Bronchial epithelial cell (primary cell): Measurements from ENCODE around the gene STX11. TPM values are rescaled to one million over a fixed set of nuclear protein-coding genes. Genes with fewer than 3 reads are reported as not detected.

Source experiments
- DNase-seq: peaks from one replicate; pipeline ENCODE4 v3.0.0-alpha.2; 2010; ENCODE audit warnings: low read depth
- FAIRE-seq: peaks from 2 replicates; lab custom pipeline; 2011; peaks lifted over from hg19 to GRCh38; lab: Jason Lieb, UNC
- H3K27me3 ChIP-seq: 2 replicates; pipeline ENCODE4 v1.5.1; 2011; ENCODE audit warnings: low read length; ENCODE audit not compliant: control insufficient read depth, insufficient read depth
- H3K36me3 ChIP-seq: 2 replicates; pipeline ENCODE4 v1.5.1; 2011; ENCODE audit warnings: low read length; ENCODE audit not compliant: control insufficient read depth, insufficient read depth
- H3K4me3 ChIP-seq: 2 replicates; pipeline ENCODE4 v1.5.1; 2011; ENCODE audit warnings: mild to moderate bottlenecking, low read depth, low read length, control low read depth
- total RNA-seq: library from RNA; depleted of rRNA; stranded (reverse); fragments of >200 nt; gene quantifications from 2 replicates; pipeline ENCODE4 v1.2.1, GENCODE V29; 2014
- TF ChIP-seq, protein P1 (sequence below): IDR thresholded peaks from 2 replicates; pipeline ENCODE4 v1.5.1; 2011; ENCODE audit warnings: mild to moderate bottlenecking, moderate library complexity, low read length, control low read depth, inconsistent platforms; ENCODE audit not compliant: insufficient read depth, severe bottlenecking

The STX11 gene
- total RNA-seq, 1 donor from 2014 or later, result 0.26 TPM

DNA sequence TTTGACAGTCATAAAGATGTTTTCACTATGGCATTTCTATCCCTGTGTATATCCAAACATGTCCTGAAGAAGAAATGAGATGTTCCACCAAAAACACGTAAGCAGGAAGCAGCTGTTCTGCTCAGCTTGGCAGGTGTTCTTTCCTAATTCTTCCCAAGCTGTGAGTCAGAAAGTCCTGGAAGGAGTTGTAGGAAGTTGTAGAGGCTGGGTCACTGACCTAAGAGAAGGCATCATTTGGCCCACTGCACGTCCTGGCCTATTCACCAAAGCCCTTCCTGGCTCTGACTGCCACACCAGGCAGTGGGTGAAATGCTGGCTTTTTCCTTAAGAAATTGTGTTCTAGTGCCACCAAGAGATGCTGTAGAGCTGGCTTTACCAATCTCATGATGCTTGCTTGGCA lies 40.3 kb downstream of the STX11 start:
- TF ChIP-seq, protein P1, sequence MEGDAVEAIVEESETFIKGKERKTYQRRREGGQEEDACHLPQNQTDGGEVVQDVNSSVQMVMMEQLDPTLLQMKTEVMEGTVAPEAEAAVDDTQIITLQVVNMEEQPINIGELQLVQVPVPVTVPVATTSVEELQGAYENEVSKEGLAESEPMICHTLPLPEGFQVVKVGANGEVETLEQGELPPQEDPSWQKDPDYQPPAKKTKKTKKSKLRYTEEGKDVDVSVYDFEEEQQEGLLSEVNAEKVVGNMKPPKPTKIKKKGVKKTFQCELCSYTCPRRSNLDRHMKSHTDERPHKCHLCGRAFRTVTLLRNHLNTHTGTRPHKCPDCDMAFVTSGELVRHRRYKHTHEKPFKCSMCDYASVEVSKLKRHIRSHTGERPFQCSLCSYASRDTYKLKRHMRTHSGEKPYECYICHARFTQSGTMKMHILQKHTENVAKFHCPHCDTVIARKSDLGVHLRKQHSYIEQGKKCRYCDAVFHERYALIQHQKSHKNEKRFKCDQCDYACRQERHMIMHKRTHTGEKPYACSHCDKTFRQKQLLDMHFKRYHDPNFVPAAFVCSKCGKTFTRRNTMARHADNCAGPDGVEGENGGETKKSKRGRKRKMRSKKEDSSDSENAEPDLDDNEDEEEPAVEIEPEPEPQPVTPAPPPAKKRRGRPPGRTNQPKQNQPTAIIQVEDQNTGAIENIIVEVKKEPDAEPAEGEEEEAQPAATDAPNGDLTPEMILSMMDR, result no peak
- DNase-seq (peak; percentile 81), FAIRE-seq (no peak)
- no peak overlapping the region for H3K4me3 ChIP-seq
- no peaks in the 10 kb centered on the region for H3K36me3 ChIP-seq
- no peaks in the 10 kb centered on the region for H3K27me3 ChIP-seq

DNA sequence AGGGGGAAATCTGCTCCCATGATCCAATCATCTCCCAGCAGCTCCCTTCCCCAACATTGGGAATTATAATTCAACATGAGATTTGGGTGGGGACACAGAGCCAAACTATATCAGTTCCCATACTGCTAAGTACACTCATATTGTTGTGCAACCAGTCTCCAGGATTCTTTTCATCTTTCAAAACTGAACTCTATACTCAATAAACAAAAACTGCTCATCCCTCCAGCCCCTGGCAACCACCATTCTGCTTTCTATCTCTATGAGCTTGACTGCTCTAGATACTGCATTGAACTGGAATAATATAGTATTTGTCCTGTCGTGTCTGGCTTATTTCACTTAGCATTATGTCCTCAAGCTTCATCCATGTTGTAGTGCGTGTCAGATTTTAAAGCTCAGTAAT lies 42.9 kb downstream of the STX11 start:
- FAIRE-seq (no peak), DNase-seq (peak; percentile 25)
- no peak overlapping the region for H3K4me3 ChIP-seq
- TF ChIP-seq, protein P1, result no peak
- no peaks in the 10 kb centered on the region for H3K27me3 ChIP-seq
- H3K36me3 ChIP-seq, result no peaks in the 10 kb centered on the region

DNA sequence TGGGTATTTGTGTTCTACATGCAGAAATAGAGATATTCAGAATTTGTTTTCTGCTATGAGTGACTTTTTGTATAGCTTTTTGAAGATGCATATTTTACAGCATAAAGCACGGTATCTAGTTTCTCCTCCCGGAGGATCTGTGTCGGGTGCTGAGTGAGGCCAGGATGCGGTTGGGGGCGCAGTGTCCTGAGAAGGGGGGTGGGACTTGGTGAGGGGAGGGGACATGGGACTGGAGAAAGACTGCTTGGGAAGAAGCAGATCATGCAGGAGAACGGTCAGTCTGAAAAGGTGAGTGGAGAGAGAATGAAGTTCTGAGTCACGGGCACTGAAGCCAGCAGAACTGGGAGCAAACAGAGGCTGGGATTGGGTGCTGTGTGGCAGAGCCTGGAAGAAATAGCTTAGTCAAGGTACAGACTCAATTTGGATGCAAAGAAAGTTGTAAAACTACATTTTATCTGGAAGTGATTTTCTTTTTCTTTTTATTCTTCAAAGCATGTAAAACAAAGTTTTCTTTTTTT lies 44.0 kb downstream of the STX11 start:
- H3K4me3 ChIP-seq, result no peak overlapping the region
- H3K36me3 ChIP-seq, result no peaks in the 10 kb centered on the region
- DNase-seq (peak; percentile 54), FAIRE-seq (no peak)
- no peaks in the 10 kb centered on the region for H3K27me3 ChIP-seq
- TF ChIP-seq, protein P1, result no peak

DNA sequence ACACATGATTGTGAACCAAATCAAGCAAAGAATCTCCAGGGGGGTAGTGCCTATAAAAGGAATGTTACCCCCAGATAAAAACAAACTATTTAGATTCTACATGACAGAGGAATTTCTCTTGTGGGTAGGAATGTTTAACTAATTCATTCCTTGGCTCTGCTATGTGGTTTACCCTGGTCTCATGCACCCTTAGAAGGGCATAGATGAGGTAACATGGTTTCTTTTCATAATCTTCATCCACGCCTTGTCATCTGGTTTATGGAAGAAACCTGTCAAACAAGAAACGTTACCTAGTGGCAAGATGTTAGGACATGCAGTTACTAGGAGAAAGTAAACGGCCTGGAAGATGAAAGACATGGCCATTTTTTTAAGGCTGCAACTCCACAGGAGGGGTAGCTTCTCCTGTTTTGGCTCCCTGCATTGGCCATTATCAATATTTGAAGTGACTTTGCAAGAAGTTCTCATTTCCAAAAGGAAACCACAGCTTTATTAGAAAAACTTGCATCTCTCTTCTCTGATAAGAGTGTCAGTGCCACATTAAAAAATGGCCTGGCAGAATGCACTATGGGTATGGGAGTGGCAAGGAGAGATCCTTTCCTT lies 45.5 kb downstream of the STX11 start:
- Histone ChIP-seq H3K4me3 (no peak overlapping the region), H3K36me3 (no peaks in the 10 kb centered on the region), H3K27me3 (no peaks in the 10 kb centered on the region)
- TF ChIP-seq, protein P1, result no peak
- DNase-seq (peak; percentile 95), FAIRE-seq (no peak)

DNA sequence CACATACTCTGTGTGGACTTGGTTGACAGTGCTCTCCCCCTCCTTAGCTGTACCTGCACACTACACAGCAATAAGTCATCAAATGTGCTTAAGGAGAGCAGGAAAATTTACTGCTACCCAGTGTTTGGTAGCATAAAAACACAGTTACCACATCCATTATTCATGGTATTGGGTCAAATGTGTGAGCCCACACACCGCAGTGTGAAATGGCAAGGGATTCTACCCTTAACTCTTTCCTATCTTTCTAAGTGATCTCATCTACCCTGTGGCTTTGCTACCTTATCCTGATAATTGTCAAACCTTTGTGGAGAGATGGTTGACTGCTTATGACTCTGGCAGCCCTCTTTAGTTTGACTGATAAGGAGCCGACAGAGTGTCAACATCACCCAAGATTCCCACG lies 47.6 kb downstream of the STX11 start:
- no peak for FAIRE-seq
- H3K4me3 ChIP-seq, result no peak overlapping the region
- DNase-seq, result no peak
- H3K27me3 ChIP-seq, result no peaks in the 10 kb centered on the region
- TF ChIP-seq, protein P1, result no peak
- no peaks in the 10 kb centered on the region for H3K36me3 ChIP-seq

DNA sequence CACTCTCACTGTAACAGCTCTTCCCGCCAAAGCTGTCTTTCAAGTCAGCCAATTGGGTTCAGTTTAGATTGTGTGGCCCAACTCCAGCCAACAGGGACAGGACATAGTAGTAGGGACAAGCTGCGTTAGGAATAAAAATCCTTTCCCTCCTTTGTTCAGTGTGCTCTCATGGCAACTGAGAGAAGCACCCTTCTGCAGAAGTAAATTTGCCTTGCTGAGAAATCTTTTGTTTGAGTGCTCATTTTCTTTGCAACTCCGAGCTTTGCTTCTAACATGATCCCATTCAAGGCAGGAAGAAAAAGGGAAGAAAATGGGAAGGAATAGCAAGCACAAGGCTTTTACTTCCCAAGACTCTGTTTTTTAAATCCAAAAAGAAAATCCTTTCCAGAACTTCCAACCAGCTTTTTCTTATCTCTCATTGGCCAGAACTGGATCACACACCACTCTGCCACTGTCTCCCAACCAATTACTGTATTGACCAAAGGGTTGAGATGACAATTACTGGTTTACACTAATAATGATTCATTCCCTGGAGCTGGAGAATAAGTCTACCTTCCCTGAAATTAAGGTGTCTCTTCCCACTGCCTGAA lies 52.7 kb downstream of the STX11 start:
- no peak overlapping the region for H3K4me3 ChIP-seq
- no peak for FAIRE-seq

More for the DNA sequence above, 52.7 kb downstream of the STX11 start:
- Histone ChIP-seq H3K36me3 (no peaks in the 10 kb centered on the region), H3K27me3 (no peaks in the 10 kb centered on the region)
- TF ChIP-seq, protein P1, result no peak
- DNase-seq, result no peak
